HepG2 (cell line): Measurements from ENCODE around the gene UMPS. TPM values are rescaled to one million over a fixed set of nuclear protein-coding genes. Genes with fewer than 3 reads are reported as not detected.

ENCODE experiments used
- HOXD1 ChIP-seq: sonication (generic); formaldehyde crosslinking; IDR thresholded peaks from 2 replicates; pipeline ENCODE4 v1.5.0; 2020; ENCODE audit warnings: missing genetic modification reagents
- MTF1 ChIP-seq: sonication (generic); formaldehyde crosslinking; IDR thresholded peaks from 2 replicates; pipeline ENCODE4 v1.5.0; 2020; ENCODE audit warnings: missing genetic modification reagents
- RARA ChIP-seq: IDR thresholded peaks from 2 replicates; pipeline ENCODE4 v1.6.1; 2016; ENCODE audit warnings: missing genetic modification reagents, missing compliant biosample characterization
- SMAD3 ChIP-seq: sonication (generic); formaldehyde crosslinking; IDR thresholded peaks from 2 replicates; pipeline ENCODE4 v1.4.0; 2020; ENCODE audit warnings: missing genetic modification reagents
- YY1 ChIP-seq: IDR thresholded peaks from 2 replicates; pipeline ENCODE4 v1.6.1; 2011; ENCODE audit warnings: low read length, low read depth, moderate library complexity, mild to moderate bottlenecking; ENCODE audit not compliant: insufficient read depth, insufficient replicate concordance
- ZFP36 ChIP-seq: fragments of 150-350 bp; IDR thresholded peaks from 2 replicates; pipeline ENCODE4 v1.6.1; 2018; ENCODE audit warnings: borderline replicate concordance, low read length, low read depth; ENCODE audit not compliant: partially characterized antibody
- ZNF383 ChIP-seq: sonication (generic); formaldehyde crosslinking; IDR thresholded peaks from 2 replicates; pipeline ENCODE4 v1.4.0; 2020; ENCODE audit warnings: missing genetic modification reagents, mild to moderate bottlenecking, borderline replicate concordance
- ZNF564 ChIP-seq: sonication (generic); formaldehyde crosslinking; IDR thresholded peaks from 2 replicates; pipeline ENCODE4 v1.8.1; 2023; ENCODE audit warnings: mild to moderate bottlenecking, missing genetic modification reagents
- ZNF570 ChIP-seq: sonication (generic); formaldehyde crosslinking; IDR thresholded peaks from 2 replicates; pipeline ENCODE4 v1.4.0; 2020; ENCODE audit warnings: mild to moderate bottlenecking, missing genetic modification reagents, borderline replicate concordance
- ZNF644 ChIP-seq: IDR thresholded peaks from 2 replicates; pipeline ENCODE4 v1.6.1; 2016; ENCODE audit warnings: low read depth
- polyA plus RNA-seq, 8 experiments: library from polyadenylated mRNA; depleted of rRNA in 3 of 8; stranded (reverse) in 7 of 8; unstranded in 1 of 8; fragments of >200 nt; fragmentation: Illumina TruSeq in 4 of 8; extraction: Trizol in 4 of 8; gene quantifications; 2 replicates each; pipeline versions ENCODE4 v1.2.1 to v1.2.3, GENCODE V29; 2011 to 2016; ENCODE audit warnings: low read depth in 4 of 8, missing spikeins in 1 of 8, mixed read lengths in 1 of 8; ENCODE audit not compliant: insufficient read depth in 1 of 8
- total RNA-seq, 5 experiments: library from RNA; depleted of rRNA; stranded (reverse); fragments of >200 nt; fragmentation: Illumina TruSeq; extraction: Trizol; gene quantifications; 2 replicates each; pipeline ENCODE4 v1.2.3, GENCODE V29; 2016; ENCODE audit warnings: low read depth in 1 of 5
- TF ChIP-seq, protein P1 (sequence below): sonication (generic); formaldehyde crosslinking; IDR thresholded peaks from 2 replicates; pipeline ENCODE4 v1.4.0; 2020; ENCODE audit warnings: missing genetic modification reagents
- TF ChIP-seq, protein P2 (sequence below): sonication (generic); formaldehyde crosslinking; conservative IDR thresholded peaks from 2 replicates; pipeline ENCODE4 v1.4.0; 2020; ENCODE audit warnings: missing genetic modification reagents
- TF ChIP-seq, protein P3 (sequence below): sonication (generic); formaldehyde crosslinking; IDR thresholded peaks from 2 replicates; pipeline ENCODE4 v1.9.0; 2021; ENCODE audit warnings: missing genetic modification reagents, borderline replicate concordance
- TF ChIP-seq, protein P4 (sequence below): sonication (generic); formaldehyde crosslinking; IDR thresholded peaks from 2 replicates; pipeline ENCODE4 v1.5.1; 2020; ENCODE audit warnings: mild to moderate bottlenecking, missing genetic modification reagents, borderline replicate concordance

Gene UMPS
- total and polyA plus RNA-seq, 2 of the 13 experiments (the other 11 are each of a cell fraction or from before 2014, with no cell fraction given): 52.7 to 74.2 TPM

DNA sequence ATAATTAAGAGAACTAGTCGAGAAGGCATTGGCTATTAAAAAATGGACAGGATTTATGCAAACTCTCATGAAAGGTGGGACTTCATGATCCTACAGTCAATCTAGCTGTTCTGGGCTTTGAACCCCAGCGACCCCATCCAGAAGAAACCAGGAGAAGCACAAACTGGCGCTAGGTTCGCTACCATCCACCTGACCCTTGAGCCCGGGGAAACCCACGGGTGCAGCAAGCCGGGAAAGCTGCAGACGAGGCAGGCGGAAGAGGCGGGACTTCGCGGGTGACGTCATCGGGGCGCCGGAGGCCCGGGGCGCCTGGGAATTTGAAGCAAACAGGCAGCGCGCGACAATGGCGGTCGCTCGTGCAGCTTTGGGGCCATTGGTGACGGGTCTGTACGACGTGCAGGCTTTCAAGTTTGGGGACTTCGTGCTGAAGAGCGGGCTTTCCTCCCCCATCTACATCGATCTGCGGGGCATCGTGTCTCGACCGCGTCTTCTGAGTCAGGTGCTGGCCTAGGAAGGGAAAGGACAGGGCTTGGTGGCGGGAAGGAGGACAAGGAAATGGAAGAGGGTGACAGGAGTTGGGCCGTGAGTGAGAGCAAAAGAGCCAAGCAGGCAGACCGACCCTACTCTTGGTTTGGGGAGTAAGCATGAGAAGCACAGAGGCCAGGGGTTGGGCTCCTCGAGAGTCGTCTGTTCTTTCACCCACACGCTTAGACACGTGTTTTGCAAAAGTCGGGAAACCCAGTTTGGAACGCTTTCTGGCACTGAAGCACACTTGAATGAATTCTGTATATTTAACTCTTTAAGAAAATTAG, at the start of gene UMPS (continued):
- TF ChIP-seq, protein P1, sequence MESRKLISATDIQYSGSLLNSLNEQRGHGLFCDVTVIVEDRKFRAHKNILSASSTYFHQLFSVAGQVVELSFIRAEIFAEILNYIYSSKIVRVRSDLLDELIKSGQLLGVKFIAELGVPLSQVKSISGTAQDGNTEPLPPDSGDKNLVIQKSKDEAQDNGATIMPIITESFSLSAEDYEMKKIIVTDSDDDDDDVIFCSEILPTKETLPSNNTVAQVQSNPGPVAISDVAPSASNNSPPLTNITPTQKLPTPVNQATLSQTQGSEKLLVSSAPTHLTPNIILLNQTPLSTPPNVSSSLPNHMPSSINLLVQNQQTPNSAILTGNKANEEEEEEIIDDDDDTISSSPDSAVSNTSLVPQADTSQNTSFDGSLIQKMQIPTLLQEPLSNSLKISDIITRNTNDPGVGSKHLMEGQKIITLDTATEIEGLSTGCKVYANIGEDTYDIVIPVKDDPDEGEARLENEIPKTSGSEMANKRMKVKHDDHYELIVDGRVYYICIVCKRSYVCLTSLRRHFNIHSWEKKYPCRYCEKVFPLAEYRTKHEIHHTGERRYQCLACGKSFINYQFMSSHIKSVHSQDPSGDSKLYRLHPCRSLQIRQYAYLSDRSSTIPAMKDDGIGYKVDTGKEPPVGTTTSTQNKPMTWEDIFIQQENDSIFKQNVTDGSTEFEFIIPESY (CRISPR knock-in tag): no peak
- TF ChIP-seq ZNF570 (CRISPR knock-in tag) (0 out of 2 replicates have a peak, but pooled peaks have one; percentile 65), SMAD3 (CRISPR knock-in tag) (peak; percentile 94), ZFP36 (no peak), ZNF644 (CRISPR knock-in tag) (0 out of 2 replicates have a peak, but pooled peaks have one; percentile 29), ZNF383 (CRISPR knock-in tag) (no peak), RARA (CRISPR knock-in tag) (peak; percentile 62), YY1 (peak; percentile 96), MTF1 (CRISPR knock-in tag) (no peak), ZNF564 (CRISPR knock-in tag) (peak; percentile 80; the same call in 1 of the 2 replicates), HOXD1 (CRISPR knock-in tag) (peak; percentile 80)
- TF ChIP-seq, protein P2, sequence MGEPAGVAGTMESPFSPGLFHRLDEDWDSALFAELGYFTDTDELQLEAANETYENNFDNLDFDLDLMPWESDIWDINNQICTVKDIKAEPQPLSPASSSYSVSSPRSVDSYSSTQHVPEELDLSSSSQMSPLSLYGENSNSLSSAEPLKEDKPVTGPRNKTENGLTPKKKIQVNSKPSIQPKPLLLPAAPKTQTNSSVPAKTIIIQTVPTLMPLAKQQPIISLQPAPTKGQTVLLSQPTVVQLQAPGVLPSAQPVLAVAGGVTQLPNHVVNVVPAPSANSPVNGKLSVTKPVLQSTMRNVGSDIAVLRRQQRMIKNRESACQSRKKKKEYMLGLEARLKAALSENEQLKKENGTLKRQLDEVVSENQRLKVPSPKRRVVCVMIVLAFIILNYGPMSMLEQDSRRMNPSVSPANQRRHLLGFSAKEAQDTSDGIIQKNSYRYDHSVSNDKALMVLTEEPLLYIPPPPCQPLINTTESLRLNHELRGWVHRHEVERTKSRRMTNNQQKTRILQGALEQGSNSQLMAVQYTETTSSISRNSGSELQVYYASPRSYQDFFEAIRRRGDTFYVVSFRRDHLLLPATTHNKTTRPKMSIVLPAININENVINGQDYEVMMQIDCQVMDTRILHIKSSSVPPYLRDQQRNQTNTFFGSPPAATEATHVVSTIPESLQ (CRISPR knock-in tag): peak; percentile 20; the same call in 1 of the 2 replicates
- TF ChIP-seq, protein P3, sequence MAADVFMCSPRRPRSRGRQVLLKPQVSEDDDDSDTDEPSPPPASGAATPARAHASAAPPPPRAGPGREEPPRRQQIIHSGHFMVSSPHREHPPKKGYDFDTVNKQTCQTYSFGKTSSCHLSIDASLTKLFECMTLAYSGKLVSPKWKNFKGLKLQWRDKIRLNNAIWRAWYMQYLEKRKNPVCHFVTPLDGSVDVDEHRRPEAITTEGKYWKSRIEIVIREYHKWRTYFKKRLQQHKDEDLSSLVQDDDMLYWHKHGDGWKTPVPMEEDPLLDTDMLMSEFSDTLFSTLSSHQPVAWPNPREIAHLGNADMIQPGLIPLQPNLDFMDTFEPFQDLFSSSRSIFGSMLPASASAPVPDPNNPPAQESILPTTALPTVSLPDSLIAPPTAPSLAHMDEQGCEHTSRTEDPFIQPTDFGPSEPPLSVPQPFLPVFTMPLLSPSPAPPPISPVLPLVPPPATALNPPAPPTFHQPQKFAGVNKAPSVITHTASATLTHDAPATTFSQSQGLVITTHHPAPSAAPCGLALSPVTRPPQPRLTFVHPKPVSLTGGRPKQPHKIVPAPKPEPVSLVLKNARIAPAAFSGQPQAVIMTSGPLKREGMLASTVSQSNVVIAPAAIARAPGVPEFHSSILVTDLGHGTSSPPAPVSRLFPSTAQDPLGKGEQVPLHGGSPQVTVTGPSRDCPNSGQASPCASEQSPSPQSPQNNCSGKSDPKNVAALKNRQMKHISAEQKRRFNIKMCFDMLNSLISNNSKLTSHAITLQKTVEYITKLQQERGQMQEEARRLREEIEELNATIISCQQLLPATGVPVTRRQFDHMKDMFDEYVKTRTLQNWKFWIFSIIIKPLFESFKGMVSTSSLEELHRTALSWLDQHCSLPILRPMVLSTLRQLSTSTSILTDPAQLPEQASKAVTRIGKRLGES: 0 out of 2 replicates have a peak, but pooled peaks have one; percentile 57
- TF ChIP-seq, protein P4, sequence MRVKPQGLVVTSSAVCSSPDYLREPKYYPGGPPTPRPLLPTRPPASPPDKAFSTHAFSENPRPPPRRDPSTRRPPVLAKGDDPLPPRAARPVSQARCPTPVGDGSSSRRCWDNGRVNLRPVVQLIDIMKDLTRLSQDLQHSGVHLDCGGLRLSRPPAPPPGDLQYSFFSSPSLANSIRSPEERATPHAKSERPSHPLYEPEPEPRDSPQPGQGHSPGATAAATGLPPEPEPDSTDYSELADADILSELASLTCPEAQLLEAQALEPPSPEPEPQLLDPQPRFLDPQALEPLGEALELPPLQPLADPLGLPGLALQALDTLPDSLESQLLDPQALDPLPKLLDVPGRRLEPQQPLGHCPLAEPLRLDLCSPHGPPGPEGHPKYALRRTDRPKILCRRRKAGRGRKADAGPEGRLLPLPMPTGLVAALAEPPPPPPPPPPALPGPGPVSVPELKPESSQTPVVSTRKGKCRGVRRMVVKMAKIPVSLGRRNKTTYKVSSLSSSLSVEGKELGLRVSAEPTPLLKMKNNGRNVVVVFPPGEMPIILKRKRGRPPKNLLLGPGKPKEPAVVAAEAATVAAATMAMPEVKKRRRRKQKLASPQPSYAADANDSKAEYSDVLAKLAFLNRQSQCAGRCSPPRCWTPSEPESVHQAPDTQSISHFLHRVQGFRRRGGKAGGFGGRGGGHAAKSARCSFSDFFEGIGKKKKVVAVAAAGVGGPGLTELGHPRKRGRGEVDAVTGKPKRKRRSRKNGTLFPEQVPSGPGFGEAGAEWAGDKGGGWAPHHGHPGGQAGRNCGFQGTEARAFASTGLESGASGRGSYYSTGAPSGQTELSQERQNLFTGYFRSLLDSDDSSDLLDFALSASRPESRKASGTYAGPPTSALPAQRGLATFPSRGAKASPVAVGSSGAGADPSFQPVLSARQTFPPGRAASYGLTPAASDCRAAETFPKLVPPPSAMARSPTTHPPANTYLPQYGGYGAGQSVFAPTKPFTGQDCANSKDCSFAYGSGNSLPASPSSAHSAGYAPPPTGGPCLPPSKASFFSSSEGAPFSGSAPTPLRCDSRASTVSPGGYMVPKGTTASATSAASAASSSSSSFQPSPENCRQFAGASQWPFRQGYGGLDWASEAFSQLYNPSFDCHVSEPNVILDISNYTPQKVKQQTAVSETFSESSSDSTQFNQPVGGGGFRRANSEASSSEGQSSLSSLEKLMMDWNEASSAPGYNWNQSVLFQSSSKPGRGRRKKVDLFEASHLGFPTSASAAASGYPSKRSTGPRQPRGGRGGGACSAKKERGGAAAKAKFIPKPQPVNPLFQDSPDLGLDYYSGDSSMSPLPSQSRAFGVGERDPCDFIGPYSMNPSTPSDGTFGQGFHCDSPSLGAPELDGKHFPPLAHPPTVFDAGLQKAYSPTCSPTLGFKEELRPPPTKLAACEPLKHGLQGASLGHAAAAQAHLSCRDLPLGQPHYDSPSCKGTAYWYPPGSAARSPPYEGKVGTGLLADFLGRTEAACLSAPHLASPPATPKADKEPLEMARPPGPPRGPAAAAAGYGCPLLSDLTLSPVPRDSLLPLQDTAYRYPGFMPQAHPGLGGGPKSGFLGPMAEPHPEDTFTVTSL (CRISPR knock-in tag): peak; percentile 20; the same call in 1 of the 2 replicates
